Activated T-cell treated with anti-CD3 and anti-CD28 coated beads, Interleukin-2, amount 50 U/mL, for 1 hour (primary cell): Measurements from ENCODE around the gene KLHDC10.
A peak's percentile ranks its signal among the peaks of the same experiment; 100 is the strongest.
"Not testable (repeated sequence)": the region's sequence is repeated elsewhere in the genome, so short reads cannot be mapped to it uniquely, and the experiment has no call there.

Experiments
- DNase-seq: peaks from one replicate; pipeline ENCODE4 v3.0.0-alpha.2; 2020

Gene KLHDC10

DNA sequence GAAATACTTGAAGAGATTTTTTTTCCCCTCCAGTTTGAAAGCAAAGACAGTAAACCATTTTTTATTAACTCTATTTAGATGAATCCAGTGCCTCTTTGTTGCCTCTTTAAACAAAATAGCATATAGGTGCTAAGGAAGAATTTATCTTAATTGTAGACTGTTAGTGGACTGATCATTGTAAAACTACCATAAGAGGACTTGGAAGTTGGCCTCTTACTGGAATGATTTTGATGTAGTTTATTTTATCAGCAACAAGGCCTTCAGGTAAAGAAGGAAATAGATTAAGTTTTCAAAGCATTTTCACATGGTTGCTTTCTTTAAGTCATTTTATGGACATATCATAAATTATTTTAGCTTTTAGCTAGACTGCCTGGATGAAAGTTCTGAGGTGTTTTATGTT lies 53.2 kb downstream of the KLHDC10 start:
- no peak for DNase-seq

DNA sequence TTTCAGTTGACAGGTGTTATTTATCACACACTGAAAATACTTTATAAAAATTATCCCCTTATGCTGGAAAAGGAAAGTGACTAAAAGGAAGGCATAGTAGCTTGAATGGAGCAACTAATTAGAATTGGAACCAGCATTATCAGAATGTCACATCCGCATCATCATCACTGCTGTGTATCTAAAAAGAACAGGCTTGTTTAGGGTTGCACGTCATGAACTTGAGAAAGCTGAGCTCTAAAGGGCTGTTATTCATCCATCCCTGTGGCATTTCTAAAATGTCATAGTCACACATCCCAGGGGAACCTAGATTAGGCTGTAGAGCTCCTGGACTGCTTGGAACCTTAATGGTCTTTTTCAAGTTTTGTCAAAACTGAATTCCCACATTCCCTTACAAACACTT lies 54.4 kb downstream of the KLHDC10 start:
- no peak for DNase-seq

DNA sequence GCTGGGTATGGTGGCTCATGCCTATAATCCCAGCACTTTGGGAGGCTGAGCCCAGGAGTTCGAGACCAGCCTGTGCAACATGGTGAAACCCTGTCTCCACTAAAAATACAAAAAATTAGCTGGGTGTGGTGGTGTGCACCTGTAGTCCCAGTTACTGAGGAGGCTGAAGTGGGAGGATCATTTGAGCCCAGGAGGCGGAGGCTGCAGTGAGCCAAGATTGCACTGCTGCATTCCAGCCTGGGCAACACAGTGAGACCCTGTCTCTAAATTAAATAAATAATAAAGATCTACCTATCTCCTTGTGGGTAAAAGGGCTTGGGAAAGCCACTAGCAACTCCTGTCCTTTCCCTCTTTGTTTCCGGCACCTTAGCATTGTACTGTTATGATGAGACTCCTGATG lies 56.5 kb downstream of the KLHDC10 start:
- not testable (repeated sequence) for DNase-seq

DNA sequence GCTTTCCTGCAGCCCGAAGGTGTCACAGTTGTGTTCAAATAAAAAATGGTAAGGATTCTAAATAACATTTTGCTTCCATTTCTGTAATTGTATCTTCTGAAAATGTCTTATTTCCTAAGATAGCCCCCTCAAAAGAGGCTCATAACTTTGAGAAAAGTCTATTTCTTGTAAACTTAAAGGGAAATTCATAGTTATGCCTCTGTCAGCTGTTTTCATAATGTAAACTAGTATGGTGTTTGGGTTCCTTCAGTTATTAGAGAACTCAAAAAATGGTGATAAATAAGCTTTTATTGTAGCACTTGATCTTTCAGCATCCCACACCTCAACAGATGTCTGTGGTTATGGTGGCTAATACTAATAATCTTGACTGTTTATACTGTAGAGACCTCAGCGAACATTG lies 57.1 kb downstream of the KLHDC10 start:
- DNase-seq, result no peak

DNA sequence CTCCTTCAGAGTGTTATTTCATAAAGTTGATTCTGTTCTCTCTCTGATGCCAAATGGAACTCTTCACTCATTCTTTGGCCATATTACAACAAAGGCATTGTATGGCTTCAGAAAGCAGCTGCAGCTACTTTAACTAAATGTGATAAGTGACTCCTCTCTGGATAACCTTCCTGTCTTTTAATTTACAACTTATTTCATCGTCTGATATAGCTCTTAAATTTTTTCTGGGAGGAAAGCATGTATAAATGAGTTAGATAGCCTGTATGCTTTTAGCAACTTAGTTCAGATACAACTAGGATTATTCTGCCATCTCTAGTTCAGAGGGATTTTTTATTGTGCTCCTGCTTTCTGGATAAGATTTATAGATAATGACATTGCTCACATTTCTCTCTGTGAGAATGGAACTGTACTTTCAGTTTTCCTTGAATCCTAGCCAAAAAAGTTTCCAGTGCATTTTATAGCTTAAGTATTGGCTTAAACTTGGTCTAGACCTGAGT lies 57.5 kb downstream of the KLHDC10 start:
- no peak for DNase-seq

DNA sequence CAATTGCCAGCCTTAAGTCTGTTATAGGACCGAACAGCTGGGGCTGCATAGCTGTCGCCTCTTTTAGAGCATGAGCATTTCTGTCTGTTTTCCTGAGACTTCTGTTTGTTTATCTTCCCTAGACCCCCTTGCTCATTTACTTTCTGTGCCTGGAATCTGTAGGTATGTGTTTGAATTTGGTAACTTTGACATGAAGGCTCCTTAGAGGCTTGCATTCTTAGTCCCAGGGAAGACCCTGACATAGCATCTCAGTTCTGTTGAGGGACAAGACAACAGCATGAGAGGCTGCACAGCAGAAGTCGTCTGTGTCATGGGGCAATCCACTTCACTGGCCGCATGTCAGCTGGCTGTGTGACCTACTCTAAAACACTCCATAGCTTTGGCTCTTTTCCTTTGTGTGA lies 58.7 kb downstream of the KLHDC10 start:
- no peak for DNase-seq

DNA sequence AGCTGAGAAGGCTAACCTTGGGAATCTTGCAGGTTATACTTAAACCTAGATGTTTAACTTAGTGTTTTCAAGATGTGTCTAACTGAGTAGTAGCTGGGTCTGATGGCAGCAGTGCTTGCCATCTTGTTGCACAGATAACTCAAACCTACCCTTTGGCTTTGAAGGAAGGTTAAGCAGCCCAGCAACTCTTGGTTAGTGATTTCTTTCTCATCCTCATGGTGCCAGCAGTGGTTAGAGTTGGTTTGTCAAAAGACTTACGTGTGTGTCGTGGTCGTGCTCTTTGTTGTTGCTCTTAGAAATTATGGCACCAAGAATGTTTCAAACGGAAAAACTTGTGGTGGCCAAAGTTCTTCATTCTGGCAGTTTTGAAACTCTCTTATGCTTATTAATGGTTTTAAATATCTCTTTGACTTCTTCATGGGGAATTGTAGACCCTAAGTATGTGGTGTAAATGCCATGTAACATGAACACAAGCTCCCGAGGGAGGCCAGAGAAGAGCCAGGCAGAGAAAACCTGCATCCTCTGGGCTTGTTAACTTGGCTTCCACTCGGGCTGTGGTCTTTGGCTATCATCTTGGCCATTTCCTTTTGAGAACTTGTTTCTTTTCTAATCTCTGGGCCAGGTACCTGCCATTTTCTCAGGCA lies 61.0 kb downstream of the KLHDC10 start:
- DNase-seq, result no peak

DNA sequence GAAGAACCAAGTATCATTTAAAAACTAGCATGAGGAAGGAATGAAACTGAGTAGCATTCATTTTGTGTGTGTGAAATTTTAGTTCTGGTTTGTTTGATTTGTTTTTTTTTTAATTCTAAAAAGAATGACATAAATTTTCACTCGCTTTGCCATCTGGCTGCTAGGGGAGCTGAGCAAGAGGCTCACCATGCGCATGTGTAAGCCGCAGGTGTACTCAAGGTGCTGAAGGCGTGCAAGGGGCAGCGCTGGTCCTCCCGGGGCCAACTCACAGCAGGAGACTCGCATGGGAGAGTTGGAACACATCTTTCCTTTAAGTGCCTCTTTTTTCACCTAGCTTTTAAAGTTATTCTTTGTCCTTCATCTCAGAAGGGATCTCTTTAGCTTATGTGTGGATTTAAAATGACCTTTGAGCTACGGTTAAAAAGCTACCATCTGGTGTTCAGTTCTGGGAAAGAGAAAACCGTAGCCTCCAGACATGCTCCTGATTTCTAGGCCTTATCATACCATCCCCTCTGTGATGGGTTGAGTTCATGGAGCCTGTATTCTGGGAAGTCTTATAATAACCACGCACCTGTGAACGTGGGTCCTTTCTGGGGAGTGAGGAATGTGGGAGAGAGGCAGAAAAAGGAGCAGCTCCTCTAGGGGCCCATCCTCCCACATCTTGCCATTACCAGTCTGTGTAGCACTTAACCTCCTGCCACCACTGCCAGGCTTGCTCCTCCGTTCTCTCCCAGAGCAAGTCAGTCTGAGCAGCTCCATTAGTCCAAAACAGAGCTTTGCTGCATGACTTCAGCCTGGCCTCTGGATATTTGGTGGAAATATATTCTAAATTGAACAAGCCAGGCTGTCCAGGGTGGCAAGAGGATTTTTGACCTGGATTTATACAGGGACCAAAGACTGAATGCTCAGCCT lies 61.9 kb downstream of the KLHDC10 start:
- no peak for DNase-seq

DNA sequence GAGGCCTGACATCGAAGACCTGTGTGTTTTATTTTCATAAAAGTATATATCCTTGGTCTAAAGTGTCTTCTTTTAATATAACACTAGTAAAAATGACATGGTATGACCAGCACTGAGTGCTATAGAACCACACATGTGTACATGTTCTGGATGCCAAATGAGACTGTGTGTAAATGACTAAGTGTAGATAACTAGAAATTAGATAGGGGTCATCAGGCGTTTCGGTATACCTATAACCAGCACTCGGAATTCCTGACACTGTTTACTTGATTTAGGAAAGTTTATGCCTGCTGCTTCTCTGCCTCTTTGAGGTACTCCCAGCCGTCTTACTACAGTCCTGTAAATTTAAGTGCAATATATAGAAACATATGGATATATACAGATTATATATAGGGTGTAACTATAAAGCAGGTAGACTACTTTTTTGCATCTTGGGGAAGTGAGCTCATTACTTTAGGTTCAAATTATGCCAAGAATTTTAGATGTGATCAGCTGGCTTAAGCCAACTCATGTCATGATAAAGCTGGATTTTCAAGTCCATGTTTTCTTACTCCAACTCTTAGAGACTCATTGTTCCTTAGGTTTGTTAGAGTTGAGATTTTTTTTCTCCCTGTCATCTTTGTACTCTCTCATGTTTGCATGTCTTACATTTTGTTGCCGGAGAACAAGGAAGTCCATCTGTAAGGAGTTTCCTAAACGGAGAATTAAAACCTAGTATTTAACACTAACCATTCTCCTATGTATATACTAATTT lies 62.9 kb downstream of the KLHDC10 start:
- DNase-seq, result no peak

DNA sequence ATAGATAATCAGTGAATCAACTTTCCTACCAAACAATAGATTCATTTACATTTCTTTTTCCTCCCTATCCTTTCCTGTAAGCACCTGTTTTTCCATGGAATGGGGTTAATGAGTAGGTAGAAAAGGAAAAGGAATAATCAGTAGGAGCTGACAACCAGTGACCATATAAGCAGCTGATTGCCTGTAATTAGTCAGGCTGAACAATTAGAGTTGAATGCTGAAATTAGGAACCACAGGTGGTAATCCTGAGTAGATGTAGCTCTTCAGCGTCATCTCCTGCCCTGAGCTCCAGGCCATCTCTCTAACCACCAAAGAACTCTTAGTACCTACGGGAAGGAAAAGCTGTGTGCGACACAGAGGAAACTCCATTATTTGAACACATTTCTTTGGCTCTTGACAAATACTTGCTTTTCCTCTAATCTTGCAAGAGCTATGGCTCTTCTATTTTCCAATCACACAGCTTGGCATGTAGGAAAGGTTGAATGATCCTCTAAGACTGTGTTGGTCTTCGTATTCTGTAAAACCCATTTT lies 63.8 kb downstream of the KLHDC10 start:
- DNase-seq, result no peak

DNA sequence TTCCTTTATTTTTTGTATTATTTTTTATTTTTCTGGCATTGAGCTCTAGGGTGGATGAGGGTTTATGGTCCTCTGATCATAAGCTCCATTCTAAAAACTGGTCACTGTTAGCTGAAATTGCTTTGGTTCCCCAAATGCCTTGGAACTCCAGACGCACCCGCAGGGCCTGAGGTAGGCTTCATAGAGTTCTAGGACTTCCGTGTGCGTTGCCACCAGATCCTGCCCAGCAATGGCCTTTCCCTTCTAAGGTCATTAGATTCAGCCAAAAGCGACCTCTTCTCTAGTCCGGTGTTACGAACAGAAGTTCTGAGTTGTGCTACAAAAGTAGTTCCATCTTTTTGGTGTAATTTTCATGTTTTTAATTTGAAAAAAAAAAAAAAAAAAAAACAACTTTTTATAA lies 64.4 kb downstream of the KLHDC10 start:
- DNase-seq, result no peak

DNA sequence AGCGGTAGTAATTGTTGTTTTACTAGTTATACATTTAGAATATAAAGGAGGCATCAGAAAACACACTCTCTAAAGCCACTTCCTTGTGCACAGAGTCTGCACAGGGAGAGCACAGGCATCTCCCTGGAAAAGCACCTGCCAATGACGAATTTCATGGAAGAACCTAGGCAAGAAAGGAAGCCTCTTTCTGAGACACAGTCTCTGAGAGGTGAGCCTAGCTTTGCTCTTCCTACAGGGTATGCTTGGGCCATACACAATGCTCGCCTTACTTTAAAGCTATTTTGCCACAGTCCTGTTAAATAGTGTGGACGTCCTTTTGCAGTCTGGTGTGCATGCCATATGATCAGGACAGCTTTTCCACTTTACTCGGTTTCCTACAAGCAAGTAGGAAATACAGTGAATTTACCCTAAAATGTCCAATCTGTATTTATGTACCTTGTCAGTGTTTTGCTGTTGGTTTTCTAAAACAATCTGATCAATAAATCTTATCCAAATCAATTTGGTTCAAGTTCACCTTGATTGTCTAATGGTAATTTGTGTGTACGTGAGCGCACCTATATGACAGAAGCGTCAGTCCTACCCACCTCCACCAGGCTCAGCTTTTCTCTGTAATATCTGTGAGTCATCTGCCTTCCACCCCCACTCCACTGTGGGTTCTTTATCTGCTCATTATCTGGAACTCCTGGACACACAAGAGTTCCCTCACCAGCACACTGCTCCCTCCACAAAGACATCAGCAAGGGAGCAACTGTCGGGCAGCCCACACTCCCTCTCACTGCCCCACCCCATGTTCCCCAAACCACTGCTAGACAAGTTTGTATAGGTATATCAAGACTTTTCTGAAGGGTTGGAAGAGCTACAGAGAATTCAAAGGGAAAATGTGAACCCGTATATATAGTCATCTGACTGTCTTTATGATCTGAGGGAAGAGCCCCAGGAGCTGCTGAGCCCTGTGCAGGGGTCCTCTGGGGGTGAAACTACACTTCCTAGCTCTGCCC lies 65.2 kb downstream of the KLHDC10 start:
- no peak for DNase-seq

DNA sequence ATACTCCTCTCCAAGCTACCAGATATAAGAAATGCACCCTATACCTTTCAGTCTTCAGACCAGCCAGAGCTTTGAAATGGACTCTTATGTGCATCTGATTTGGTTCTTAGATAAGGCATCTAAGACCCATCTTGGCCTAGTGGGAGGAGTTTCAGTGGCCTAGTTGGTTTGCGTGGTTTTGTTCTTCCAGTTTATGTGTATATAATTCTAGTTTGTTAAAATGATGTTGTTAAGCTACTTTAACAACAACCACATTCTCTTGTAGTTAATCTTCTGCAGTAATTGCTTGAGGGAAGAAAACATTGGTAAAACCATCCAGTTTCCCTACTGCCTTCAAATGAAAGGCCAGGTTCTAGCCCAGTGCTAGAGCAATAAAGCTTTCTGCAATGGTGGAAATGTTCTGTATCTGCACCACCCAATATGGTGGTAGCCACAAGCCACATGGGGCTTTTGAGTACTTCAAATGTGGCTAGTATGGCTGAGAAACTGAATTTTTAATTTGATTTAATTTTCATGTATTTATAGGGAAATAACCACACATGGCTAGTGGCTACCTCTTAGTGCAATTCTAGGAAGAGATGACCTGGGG lies 66.3 kb downstream of the KLHDC10 start:
- no peak for DNase-seq

DNA sequence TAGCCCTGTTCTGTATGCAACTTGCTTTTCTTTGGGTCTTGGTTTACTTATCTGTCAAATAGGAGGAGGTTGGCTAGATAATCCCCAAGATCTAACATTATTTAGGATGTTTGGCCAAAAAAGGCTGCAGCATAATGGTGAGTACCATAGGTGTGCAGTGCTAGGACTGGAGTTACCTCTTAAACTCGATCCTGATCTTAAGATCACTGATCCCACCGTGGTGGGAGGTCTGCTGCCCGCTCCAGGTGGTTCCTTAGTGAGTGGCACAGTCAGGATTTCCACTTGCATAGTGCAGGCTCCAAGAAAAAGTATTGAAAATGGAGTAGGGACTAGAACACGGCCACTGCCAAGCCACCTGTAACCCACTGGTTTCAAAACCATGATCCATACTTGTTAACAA lies 66.9 kb downstream of the KLHDC10 start:
- DNase-seq, result no peak

DNA sequence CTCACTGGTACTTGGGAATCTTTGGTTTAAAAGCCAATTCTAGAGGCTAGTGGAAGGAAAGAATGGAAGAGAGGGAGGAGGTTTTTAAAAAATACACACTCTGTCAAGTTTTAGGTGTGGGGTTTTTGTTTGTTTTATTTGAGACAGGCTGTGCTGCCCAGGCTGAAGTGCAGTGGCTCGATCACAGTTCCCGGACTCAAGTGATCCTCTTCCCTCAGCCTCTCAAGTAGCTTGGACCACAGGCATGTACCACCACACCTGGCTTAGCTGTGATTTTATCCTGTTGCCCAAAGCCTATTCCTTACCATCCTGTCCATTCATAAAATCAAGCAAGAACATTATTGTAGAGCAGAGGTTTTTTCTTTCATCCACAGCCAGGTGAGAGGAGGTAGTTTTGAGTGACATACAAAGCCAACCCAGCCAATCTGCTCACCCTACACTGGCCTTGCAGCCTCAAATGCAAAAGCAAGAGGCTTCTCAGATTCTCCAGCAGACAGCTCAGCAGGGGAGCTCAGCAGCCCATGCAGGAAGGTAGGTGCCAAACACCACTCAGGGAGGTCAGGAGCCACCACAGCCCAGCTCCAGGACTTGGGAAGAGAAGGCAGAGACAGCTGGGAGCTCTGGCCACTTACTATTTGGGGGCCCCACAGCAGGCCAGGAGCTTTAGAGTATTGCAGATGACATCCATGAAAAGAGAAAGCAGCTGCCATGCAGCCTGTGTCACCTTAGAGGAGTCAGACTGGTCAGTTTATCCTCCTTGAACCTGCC lies 69.0 kb downstream of the KLHDC10 start:
- no peak for DNase-seq

DNA sequence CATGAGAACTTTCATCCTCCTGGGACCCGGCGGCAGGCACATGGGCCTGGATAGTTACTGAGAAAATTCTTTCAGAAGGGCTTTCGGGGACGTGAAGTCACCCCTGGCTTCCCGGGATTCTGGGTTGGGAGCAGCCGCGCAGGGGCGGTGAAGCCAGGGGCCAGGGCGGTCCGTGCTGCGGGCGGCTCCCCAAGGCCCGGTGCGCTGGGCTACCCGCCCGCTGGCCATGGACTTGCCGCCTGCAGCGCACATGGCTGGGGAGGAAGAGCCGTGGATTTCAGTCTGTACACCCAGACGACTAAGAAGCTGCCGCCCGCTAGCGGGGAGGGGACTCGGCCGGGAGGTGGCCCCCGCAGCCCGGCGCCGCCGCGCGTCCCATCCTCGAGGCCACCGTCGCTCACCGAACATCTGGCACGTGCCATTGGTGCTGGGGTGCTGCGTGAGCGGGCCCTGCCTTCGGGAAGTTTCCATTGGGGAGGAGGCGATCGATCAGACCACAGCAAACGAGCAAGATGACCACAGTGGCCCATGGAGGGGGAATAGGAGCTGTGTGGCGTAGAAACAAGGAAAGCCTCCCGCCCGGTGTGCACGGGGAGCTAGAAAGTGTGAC lies 70.3 kb downstream of the KLHDC10 start:
- DNase-seq, result no peak

DNA sequence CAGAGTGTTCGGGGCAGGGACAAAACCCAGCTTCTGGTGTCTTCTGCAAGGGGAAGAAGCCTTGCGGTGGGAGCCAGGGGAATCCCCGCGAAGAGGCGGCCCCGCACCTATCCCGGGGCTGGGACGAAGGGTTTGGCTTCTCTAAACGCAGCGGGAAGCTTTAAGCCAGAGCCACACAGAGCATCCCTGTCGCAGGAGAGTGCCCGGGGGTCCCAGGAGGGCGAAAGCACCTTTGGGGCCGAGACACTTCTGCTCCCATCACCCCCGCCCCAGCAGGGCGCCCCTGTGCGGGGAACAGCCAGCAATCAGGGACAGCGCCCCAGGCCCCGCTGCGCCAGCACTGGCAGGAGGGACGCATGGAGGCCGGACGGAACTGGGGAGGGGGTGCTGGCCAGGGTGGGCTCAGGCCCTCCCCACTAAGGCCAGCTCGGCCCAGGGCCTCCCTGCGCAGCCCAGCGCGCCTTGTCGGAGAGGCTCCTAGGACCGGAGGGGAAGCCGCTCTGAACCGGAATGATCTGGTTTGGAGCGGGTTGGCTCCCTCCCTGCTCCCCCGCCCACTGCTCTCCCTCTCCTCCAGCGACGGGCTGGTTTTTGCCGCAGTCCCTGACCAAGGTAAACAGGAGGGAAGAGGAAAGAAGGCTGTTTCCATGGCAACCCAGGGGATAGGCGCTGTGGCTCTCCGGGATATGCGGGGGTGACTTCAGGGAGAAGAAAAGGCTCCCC lies 71.0 kb downstream of the KLHDC10 start:
- peak; percentile 48 for DNase-seq

DNA sequence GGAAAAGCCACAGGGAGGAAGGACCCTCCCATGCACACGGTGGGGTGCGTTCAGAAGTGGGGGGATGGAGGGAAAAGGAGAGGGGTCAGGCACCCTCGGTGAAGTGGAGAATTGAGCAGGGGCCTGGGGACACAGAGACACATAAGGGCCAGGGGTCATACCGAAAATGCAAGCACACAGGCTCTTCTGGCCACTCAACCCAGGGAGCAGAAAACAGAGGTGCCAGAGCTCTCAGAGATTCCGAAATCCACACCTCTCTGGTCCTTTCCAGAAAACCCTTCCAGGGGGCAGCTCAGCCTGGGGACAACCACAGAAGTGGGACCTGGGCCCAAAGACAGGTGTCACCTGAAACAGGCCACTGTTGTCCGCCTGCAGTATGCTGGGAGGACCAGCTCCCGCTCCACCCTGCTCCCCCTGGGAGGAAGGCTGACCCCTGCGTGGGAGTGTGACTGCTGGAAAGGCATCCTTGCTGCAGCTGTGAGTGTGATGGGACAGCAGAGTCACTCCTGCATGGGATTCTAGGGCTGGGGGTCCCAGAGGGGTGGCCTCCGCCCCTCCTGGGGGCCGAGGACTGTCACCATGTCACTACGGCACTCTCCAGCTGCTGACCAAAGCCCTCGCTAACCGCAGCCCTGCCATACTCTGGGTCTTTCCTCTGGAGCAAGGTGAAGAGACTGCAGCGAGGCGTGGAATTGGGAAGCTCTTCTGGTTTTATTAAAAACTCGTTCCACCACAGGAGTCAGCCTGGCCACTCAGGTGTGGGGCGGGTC lies 71.7 kb downstream of the KLHDC10 start:
- no peak for DNase-seq
